NK-92 (cell line): ENCODE data around the gene TSPAN14.
"Not testable (repeated sequence)": the region's sequence is repeated elsewhere in the genome, so short reads cannot be mapped to it uniquely, and the experiment has no call there.

Experiments
- DNase-seq: peaks from one replicate; lab custom pipeline; 2025; ENCODE audit not compliant: unreplicated experiment; lab: John Stamatoyannopoulos, UW

The TSPAN14 gene

GRCh38 chr10:80468002-80468401 is 13.9 kb downstream of the TSPAN14 start:
- no peak for DNase-seq

GRCh38 chr10:80468806-80469421 is 14.8 kb downstream of the TSPAN14 start:
- DNase-seq = no peak

- no peak for DNase-seq
Observed at GRCh38 chr10:80470266-80470665, 16.2 kb downstream of the TSPAN14 start.

- no peak for DNase-seq
Observed at GRCh38 chr10:80471001-80471400, 16.9 kb downstream of the TSPAN14 start.

- DNase-seq = no peak
Observed at GRCh38 chr10:80471715-80472233, 17.7 kb downstream of the TSPAN14 start.

- no peak for DNase-seq
Observed at GRCh38 chr10:80472234-80473095, 18.4 kb downstream of the TSPAN14 start.

- no peak for DNase-seq
Observed at GRCh38 chr10:80473096-80473657, 19.1 kb downstream of the TSPAN14 start.

- DNase-seq = no peak
Observed at GRCh38 chr10:80473692-80474596, 19.8 kb downstream of the TSPAN14 start.

GRCh38 chr10:80474597-80474910 is 20.4 kb downstream of the TSPAN14 start:
- no peak for DNase-seq

GRCh38 chr10:80474941-80475340 is 20.8 kb downstream of the TSPAN14 start:
- no peak for DNase-seq

GRCh38 chr10:80475641-80476040 is 21.5 kb downstream of the TSPAN14 start:
- DNase-seq = not testable (repeated sequence)

- DNase-seq = no peak
Observed at GRCh38 chr10:80476685-80477084, 22.6 kb downstream of the TSPAN14 start.

GRCh38 chr10:80477813-80478212 is 23.7 kb downstream of the TSPAN14 start:
- no peak for DNase-seq

GRCh38 chr10:80480373-80480772 is 26.3 kb downstream of the TSPAN14 start:
- DNase-seq = not testable (repeated sequence)

GRCh38 chr10:80480852-80481251 is 26.7 kb downstream of the TSPAN14 start:
- no peak for DNase-seq

GRCh38 chr10:80484243-80484642 is 30.1 kb downstream of the TSPAN14 start:
- DNase-seq = no peak

GRCh38 chr10:80484676-80485075 is 30.6 kb downstream of the TSPAN14 start:
- DNase-seq = no peak

- no peak for DNase-seq
Observed at GRCh38 chr10:80485076-80485945, 31.2 kb downstream of the TSPAN14 start.

- no peak for DNase-seq
Observed at GRCh38 chr10:80485946-80486764, 32.0 kb downstream of the TSPAN14 start.
